H54 (cell line): Measurements from ENCODE around the gene VPS11.
A peak's percentile ranks its signal among the peaks of the same experiment; 100 is the strongest.
"Not testable (repeated sequence)": the region's sequence is repeated elsewhere in the genome, so short reads cannot be mapped to it uniquely, and the experiment has no call there.

ENCODE experiments used
- DNase-seq: peaks from one replicate; pipeline ENCODE4 v3.0.0; 2011; ENCODE audit warnings: low spot score, mixed read lengths; ENCODE audit not compliant: insufficient read length
- FAIRE-seq: peaks from 3 replicates; lab custom pipeline; 2011; peaks lifted over from hg19 to GRCh38; lab: Jason Lieb, UNC
- POLR2A ChIP-seq: IDR thresholded peaks from 2 replicates; pipeline ENCODE4 v1.6.1; 2011; ENCODE audit warnings: low read depth, mild to moderate bottlenecking, low read length

VPS11 gene

DNA sequence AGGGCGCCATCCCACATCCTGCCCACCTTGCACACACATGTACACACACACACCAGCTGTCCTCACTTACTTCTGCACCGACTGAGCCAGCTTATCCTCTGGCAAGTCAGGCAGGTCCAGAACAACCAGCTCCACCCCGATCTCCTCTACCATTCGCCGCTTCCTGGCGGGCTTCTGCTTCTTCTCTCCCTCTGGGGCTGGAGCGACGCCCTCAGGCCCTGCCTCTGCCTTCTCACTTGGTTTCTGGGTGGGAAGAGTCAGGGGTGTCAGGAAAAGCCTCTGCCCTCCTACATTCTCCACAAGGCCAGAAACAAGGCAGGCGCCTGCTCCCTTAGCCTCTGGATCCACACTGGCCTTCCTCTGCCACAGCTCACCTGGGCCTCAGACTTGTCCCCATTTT, 19.0 kb upstream of the VPS11 start:
- no peak for FAIRE-seq

DNA sequence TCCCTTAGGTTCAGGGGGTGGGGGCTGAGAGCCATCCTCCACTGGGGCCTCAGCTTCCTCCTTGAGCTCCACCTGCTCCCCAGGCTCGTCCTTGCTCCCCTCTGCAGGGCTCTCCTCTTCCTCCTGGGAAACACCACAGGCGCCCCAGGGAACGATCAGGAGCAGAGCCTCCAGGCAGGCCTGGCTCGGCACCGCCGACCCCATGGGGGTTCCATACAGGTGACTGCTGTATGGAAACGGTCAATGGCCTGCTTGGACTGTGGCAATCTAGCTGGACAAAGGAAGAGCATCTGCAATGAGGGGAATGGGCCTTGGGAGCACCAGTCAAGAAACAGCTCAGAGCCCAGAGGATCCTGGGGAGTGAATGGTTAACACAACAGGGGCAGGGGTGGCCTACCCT, 18.5 kb upstream of the VPS11 start:
- FAIRE-seq (no peak), DNase-seq (no peak)
- no peak for TF ChIP-seq POLR2A

More for the DNA sequence above, 19.0 kb upstream of the VPS11 start:
- no peak for DNase-seq
- TF ChIP-seq POLR2A = no peak

DNA sequence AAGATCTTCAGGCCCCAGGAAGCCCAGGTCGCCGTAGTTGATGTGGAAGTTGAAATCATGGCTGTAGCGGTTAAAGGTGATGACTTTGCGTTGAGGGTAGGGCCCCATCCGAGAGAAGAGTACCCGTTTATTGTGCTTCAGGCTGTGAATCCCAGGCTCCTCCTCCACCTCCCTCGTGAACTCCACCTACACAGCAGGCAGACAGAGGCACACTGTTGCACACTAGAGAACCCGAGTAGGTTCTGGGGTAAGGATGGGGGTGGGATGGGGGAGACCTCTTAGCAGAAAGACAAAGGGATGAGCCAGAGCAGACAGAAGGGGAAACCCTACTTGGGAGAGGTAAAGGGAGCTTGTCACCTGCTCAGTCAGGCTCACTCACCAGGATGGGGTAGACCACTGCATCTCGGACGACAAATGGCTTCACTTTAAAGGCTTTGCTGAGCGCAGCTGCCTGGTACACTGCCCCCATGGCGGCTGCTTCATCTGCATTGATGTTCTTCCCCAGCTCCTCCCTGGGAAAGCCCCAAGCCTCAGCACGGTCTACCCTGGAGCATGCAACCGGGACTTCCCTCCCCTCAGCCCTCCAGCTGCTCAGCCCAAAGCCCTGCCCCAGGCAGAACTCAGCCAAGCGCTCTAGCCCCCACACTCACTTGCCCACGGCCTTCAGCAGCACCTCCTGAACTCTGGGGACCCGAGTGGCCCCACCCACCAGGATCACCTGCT, 16.0 kb upstream of the VPS11 start:
- FAIRE-seq (no peak), DNase-seq (no peak)
- TF ChIP-seq POLR2A = no peak

DNA sequence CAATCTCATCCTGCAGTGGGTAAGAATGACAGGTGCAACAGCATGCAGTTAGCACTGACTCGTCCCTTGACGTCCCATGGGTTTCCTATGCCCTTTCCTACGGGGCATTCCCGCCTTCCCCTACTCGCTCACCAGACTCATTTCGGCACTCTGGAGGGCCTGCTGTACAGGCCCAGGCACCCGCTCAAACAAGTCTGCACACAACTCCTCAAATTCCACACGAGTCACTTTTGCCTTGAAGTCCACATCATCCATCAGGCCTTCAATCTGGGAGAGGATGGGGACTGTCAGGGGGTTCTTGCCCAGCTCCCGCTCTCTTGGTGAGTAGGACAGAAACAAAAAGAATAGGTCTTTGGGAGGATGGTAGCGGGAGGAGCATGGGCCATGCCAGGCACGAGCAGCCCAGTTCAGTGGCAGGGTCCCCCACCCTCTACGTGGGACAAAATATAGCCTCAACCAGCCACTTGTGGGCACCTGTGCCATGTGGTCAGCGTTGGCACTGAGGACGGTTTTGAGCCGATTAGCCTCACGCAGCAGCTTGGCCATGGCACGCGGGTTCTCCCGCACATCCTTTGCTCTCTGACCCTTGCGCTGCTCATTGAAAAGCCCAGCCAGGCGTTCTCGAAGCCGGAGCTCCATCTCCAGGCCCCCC, 15.3 kb upstream of the VPS11 start:
- TF ChIP-seq POLR2A = no peak
- no peak for FAIRE-seq
- DNase-seq = no peak

DNA sequence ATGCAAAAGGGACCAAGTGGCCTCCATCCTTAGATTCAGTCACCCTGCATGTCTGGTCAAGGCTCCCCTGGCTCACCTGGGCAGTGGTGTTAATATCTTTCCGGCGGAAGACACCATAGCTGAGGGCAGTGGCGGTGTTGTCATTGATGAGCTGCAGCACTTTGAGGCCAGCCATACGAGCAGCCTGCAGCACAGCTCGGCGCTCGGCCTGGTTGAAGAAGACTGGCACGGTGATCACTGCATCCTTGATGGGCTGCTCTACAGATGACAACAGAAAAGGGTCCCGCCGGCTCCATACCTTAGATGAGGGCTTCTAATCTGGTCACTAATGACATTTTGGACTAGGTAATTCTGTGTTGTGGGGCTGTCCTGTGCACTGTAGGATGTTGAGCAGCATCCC, 13.2 kb upstream of the VPS11 start:
- no peak for DNase-seq
- no peak for FAIRE-seq
- TF ChIP-seq POLR2A = no peak

DNA sequence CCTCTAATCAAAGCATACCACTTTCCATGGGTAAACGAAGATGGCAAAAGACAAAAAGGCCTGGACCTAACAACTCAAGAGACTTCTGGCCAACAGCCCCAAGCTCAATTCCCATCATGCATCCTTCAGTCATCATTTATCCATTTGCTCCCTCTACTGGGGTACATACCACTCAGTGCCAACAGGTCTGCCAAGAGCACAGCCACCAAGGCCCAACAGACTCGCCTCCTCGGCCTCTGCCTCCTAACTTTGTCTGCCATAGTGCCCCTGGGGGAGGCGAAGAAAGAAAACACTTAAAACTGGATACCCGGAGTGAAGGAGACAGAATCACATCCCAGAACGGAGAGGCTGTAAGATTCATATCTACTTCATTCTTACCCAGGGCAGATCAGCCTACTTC, 11.7 kb upstream of the VPS11 start:
- FAIRE-seq (no peak), DNase-seq (no peak)
- no peak for TF ChIP-seq POLR2A

DNA sequence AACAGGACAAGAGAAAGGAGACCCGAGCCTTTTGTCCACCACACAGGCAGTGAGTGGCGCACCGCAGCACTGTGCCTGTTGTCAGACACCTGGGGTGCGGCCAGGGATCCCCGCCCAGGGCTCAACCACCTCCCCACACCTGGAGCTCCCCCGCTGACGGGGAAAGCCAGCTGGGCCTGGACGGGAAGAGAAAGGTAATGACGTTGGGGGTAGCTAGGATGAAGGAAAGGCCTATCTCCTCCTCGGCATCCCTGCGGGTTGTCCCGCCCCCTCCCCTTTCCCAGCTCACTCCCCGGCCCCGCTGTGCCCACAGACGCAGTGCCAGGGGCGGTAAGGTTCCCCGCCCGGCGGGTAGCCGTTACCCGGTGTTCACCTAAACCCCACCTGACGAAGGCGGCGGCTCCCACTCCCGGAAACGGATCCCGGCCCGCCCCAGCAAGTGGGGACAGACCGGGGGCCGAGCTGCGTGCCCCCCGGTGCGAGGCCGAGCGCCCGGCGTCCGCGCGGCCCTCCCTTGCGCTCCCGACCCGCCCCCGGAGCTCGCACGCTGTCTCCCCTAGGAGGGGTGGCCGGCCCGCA, 11.1 kb upstream of the VPS11 start:
- DNase-seq = peak; percentile 15
- no peak for TF ChIP-seq POLR2A
- FAIRE-seq = no peak

DNA sequence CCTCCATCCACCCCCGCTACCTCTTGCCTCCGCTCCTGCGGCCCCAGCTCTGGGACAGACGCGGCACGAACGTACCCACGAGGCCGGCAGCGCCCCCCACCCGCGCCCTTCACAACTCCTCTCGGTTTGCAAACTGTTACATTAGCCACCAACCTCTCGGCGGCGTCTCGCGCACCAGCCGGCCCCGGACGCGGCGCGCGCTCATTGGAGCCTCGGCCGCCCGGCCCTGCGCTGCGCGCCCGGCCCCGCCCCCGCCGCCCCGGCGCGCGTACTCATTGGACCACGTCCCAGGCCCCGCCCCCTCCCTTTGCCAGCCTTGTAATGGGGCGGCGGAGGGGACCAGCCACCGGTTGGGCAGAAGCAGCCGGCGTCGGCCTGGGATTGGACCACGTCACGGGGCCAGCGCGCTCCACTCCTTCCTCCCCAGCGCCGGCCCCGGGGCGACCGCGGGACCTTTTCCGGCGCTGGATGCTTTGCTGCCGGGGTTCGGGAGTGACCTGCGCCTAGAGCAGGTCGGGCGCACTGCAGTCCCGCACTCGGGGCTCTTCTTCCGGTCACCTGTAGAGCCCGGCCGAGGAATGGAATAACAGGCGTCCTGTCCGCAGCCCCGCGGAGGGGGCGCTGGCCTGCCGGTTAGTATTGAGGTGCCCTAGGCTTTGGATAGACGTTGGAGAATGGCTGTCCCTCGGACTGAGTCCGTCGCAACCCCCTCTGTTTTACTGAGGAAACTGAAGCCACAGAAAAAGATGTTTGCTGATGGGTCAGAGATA, 10.4 kb upstream of the VPS11 start, which contains the start of gene HYOU1:
HYOU1 (minus strand) TSS at position 206 of the 770 bp plus-strand sequence. CDS start 1,045 bp downstream, outside the sequence.
- TF ChIP-seq POLR2A = peak; percentile 67; the same call in 1 of the 2 replicates
- FAIRE-seq (no peak), DNase-seq (peak; percentile 95)

DNA sequence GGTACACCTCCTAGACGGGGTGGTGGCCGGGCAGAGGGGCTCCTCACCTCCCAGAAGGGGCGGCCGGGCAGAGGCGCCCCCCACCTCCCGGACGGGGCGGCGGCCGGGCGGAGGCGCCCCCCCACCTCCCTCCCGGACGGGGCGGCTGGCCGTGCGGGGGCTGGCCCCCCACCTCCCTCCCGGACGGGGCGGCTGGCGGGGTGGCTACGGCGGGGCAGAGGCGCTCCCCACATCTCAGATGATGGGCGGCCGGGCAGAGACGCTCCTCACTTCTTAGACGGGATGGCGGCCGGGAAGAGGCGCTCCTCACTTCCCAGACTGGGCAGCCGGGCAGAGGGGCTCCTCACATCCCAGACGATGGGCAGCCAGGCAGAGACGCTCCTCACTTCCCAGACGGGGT, 8.5 kb upstream of the VPS11 start:
- FAIRE-seq = not testable (repeated sequence)

DNA sequence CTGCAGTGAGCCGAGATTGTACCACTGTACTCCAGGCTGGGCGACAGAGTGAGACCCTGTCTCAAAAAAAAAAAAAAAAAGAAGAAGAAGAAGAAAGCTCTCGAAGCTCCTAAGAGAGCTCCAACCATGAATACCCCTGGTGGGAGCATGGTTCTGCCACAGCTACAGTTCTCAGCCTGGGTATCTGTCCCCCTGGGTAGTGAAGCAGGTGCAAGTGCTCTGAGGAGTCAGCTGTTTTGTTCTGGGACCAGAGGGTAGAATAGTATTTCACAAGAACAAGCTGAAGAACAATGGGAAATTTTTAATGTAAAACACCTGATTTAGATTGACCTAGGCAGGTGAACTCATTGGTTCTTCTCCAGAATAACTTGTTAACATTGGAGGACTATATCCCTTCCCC, 6.4 kb upstream of the VPS11 start:
- no peak for TF ChIP-seq POLR2A
- FAIRE-seq (no peak), DNase-seq (no peak)

More for the DNA sequence above, 8.5 kb upstream of the VPS11 start:
- not testable (repeated sequence) for DNase-seq

DNA sequence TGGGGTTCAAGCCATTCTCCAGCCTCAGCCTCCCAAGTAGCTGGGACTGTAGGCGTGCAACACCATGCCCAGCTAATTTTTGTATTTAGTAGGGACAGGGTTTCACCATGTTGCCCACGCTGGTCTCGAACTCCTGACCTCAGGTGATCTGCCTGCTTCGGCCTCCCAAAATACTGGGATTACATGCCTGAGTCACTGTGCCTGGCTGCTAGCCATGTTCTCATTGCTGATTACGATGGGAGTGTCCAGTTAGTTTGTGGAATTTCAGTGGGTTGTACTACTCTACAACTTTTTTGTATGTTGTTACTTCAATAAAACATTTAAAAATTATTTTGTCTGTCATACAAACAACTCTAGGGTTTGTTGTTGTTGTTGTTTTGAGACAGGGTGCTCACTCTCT, 4.8 kb upstream of the VPS11 start:
- TF ChIP-seq POLR2A = no peak
- no peak for FAIRE-seq
- DNase-seq = no peak

DNA sequence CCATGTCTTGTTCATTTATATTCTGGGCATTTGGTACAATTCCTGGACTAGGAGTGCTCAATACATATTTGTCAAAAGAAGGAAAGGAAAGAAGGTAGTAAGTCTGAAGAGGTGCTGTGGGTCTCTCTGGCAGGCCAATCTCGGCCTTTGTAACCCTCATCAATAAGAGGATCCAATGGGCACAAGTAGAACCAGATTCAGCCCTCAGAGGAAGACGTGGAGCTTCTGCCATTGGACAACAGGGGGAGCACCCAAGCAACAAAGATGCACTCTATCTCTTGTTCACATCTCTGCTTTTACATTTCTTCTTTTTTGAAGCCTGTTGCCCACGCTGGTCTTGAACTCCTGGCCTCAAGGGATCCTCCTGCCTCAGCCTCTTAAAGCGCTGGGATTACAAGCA, 2.2 kb upstream of the VPS11 start:
- TF ChIP-seq POLR2A = no peak
- no peak for FAIRE-seq
- DNase-seq = no peak

DNA sequence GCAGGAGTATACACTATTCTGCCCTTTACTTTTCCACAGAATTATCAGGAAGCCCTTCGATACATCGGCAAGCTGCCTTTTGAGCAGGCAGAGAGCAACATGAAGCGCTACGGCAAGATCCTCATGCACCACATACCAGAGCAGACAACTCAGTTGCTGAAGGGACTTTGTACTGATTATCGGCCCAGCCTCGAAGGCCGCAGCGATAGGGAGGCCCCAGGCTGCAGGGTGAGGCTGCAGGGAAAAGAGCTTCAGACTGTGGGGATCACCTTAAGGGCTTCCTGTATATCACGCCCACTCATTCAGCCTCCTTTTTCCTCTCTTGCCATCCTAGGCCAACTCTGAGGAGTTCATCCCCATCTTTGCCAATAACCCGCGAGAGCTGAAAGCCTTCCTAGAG, 10.2 kb downstream of the VPS11 start:
- TF ChIP-seq POLR2A = no peak
- DNase-seq (no peak), FAIRE-seq (no peak)
